CD4-positive, alpha-beta T cell treated with Interleukin-17A for 1 hour (primary cell): ENCODE measurements around the gene ADAM12.

Source experiments
- DNase-seq: peaks from one replicate; pipeline ENCODE4 v3.0.0-alpha.2; 2020

Gene ADAM12

GRCh38 chr10:126133906-126134656 is 254.2 kb downstream of the ADAM12 start:
- no peak for DNase-seq

- no peak for DNase-seq
Measured at GRCh38 chr10:126133082-126133620, 255.1 kb downstream of the ADAM12 start.

- DNase-seq = no peak
Measured at GRCh38 chr10:126131341-126131740, 256.9 kb downstream of the ADAM12 start.

GRCh38 chr10:126130271-126130710 is 258.0 kb downstream of the ADAM12 start:
- DNase-seq = no peak

- no peak for DNase-seq
Measured at GRCh38 chr10:126129026-126129425, 259.3 kb downstream of the ADAM12 start.

- DNase-seq = no peak
Measured at GRCh38 chr10:126128581-126128980, 259.7 kb downstream of the ADAM12 start.

GRCh38 chr10:126127481-126128029 is 260.7 kb downstream of the ADAM12 start:
- no peak for DNase-seq

GRCh38 chr10:126126866-126127265 is 261.4 kb downstream of the ADAM12 start:
- no peak for DNase-seq

- DNase-seq = no peak
Measured at GRCh38 chr10:126126023-126126422, 262.3 kb downstream of the ADAM12 start.

- no peak for DNase-seq
Measured at GRCh38 chr10:126124668-126125349, 263.5 kb downstream of the ADAM12 start.

- DNase-seq = no peak
Measured at GRCh38 chr10:126124046-126124445, 264.2 kb downstream of the ADAM12 start.

- DNase-seq = no peak
Measured at GRCh38 chr10:126123466-126123865, 264.8 kb downstream of the ADAM12 start.

GRCh38 chr10:126122881-126123280 is 265.4 kb downstream of the ADAM12 start:
- DNase-seq = no peak

- DNase-seq = no peak
Measured at GRCh38 chr10:126119599-126119998, 268.7 kb downstream of the ADAM12 start.

- DNase-seq = no peak
Measured at GRCh38 chr10:126118476-126118875, 269.8 kb downstream of the ADAM12 start.

GRCh38 chr10:126117196-126117595 is 271.1 kb downstream of the ADAM12 start:
- DNase-seq = no peak

GRCh38 chr10:126115886-126116285 is 272.4 kb downstream of the ADAM12 start:
- DNase-seq = no peak

GRCh38 chr10:126114884-126115555 is 273.3 kb downstream of the ADAM12 start:
- DNase-seq = no peak

- no peak for DNase-seq
Measured at GRCh38 chr10:126111516-126111915, 276.8 kb downstream of the ADAM12 start.

- no peak for DNase-seq
Measured at GRCh38 chr10:126110489-126111180, 277.6 kb downstream of the ADAM12 start.

GRCh38 chr10:126109893-126110292 is 278.4 kb downstream of the ADAM12 start:
- DNase-seq = no peak

- no peak for DNase-seq
Measured at GRCh38 chr10:126108693-126109092, 279.6 kb downstream of the ADAM12 start.

- DNase-seq = no peak
Measured at GRCh38 chr10:126104767-126105166, 283.5 kb downstream of the ADAM12 start.
